Right kidney (tissue), 1 donor: ENCODE data around the gene SPX.

ENCODE experiments used
- DNase-seq: peaks from one replicate; pipeline ENCODE4 v3.0.0-alpha.2; 2016

SPX gene

GRCh38 chr12:21529456-21529855 is 3.4 kb downstream of the SPX start:
- no peak for DNase-seq

- DNase-seq = no peak
These were observed 12.1 kb downstream of the SPX start for GRCh38 chr12:21538061-21538653.

- DNase-seq = no peak
These were observed 13.7 kb downstream of the SPX start for GRCh38 chr12:21539797-21540196.

GRCh38 chr12:21541773-21542172 is 15.7 kb downstream of the SPX start:
- DNase-seq = no peak

- DNase-seq = no peak
These were observed 16.3 kb downstream of the SPX start for GRCh38 chr12:21542403-21542802.

- DNase-seq = no peak
These were observed 17.1 kb downstream of the SPX start for GRCh38 chr12:21543151-21543550.

- DNase-seq = no peak
These were observed 19.5 kb downstream of the SPX start for GRCh38 chr12:21545557-21545956.

- DNase-seq = no peak
These were observed 20.6 kb downstream of the SPX start for GRCh38 chr12:21546716-21547115.

- DNase-seq = no peak
These were observed 21.3 kb downstream of the SPX start for GRCh38 chr12:21547437-21547836.

GRCh38 chr12:21551841-21552465 is 25.9 kb downstream of the SPX start:
- no peak for DNase-seq

- no peak for DNase-seq
These were observed 26.7 kb downstream of the SPX start for GRCh38 chr12:21552635-21553328.

GRCh38 chr12:21553329-21553675 is 27.2 kb downstream of the SPX start:
- no peak for DNase-seq

GRCh38 chr12:21558100-21558679 is 32.1 kb downstream of the SPX start:
- DNase-seq = no peak

GRCh38 chr12:21559855-21560569 is 33.9 kb downstream of the SPX start:
- no peak for DNase-seq

GRCh38 chr12:21561158-21561557 is 35.1 kb downstream of the SPX start:
- DNase-seq = no peak

GRCh38 chr12:21562859-21563258 is 36.8 kb downstream of the SPX start:
- no peak for DNase-seq

- no peak for DNase-seq
These were observed 40.3 kb downstream of the SPX start for GRCh38 chr12:21566223-21566906.

- DNase-seq = no peak
These were observed 40.9 kb downstream of the SPX start for GRCh38 chr12:21566907-21567394.

GRCh38 chr12:21568115-21568514 is 42.0 kb downstream of the SPX start:
- no peak for DNase-seq

GRCh38 chr12:21571046-21571445 is 45.0 kb downstream of the SPX start:
- DNase-seq = no peak

- no peak for DNase-seq
These were observed 47.8 kb downstream of the SPX start for GRCh38 chr12:21573733-21574358.

GRCh38 chr12:21576431-21576830 is 50.3 kb downstream of the SPX start:
- no peak for DNase-seq
